GM21528 (cell line): ENCODE measurements around the gene FN3KRP.
A peak's percentile ranks its signal among the peaks of the same experiment; 100 is the strongest.

Experiments used
- ATAC-seq: cut with Tn5 transposase; IDR thresholded peaks from one replicate; pipeline ENCODE4 v1.9.1; 2021; ENCODE audit warnings: mild to moderate bottlenecking, moderate library complexity; ENCODE audit not compliant: unreplicated experiment, low FRiP score

Gene FN3KRP

DNA sequence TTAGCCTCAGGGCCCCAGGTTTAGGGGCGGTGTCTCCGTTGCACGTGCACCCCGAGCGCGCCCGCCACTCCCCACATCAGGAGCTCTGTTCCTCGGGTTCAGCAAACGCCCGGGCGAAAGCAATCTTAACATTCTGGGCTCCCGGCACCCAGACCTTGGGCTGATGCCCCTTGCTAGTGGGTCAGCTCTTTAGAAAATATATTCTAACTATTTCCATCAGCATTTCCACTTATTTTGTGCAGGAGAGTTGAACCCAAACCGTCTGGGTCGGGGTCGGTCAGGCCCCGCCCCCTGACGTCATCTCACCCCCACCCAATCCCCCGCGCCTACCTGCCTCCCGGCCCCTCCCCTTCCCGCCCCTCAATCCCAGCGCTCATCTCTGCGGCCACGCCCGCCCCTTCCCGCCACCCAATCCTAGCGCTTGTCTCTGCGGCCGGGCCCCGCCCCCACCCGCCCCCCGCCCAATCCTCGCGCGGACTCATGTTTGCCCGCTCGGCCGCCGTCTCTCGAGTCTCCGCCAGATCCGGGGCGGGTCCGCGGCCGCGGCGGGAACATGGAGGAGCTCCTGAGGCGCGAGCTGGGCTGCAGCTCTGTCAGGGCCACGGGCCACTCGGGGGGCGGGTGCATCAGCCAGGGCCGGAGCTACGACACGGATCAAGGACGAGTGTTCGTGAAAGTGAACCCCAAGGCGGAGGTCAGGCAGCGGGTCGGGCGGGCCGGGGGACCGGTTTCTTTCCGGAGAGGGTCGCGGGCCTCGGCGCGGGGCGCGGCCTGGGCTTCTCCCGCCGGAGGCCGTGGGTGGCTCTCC lies at the start of gene FN3KRP:
Gene FN3KRP, plus strand, starts transcription at position 504 of the 808 bp plus-strand sequence. Its CDS starts 50 bp downstream, at position 554.
- peak; percentile 51 for ATAC-seq

- ATAC-seq: no peak
Observed at GRCh38 chr17:82666931-82667667, 49.4 kb upstream of the FN3KRP start.

DNA sequence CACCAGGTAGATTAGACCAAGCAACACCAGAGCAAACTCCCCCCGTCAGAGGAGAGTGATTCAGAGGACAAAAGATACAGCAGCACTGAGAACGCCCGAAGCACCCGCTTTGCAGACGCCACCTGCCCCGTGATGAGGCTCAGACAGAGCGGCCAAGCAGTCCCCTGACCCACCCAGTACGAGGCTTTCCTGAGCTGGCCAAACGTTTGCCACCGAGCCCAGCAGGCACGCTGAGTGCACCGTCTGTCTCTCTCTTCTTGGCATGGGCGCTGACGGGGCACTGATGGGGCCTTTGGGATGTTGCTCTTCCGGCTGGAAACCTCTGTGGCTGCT lies 48.9 kb upstream of the FN3KRP start:
- no peak for ATAC-seq

GRCh38 chr17:82668024-82668630 lies 48.4 kb upstream of the FN3KRP start:
- no peak for ATAC-seq

GRCh38 chr17:82668631-82669099 lies 47.8 kb upstream of the FN3KRP start:
- no peak for ATAC-seq

DNA sequence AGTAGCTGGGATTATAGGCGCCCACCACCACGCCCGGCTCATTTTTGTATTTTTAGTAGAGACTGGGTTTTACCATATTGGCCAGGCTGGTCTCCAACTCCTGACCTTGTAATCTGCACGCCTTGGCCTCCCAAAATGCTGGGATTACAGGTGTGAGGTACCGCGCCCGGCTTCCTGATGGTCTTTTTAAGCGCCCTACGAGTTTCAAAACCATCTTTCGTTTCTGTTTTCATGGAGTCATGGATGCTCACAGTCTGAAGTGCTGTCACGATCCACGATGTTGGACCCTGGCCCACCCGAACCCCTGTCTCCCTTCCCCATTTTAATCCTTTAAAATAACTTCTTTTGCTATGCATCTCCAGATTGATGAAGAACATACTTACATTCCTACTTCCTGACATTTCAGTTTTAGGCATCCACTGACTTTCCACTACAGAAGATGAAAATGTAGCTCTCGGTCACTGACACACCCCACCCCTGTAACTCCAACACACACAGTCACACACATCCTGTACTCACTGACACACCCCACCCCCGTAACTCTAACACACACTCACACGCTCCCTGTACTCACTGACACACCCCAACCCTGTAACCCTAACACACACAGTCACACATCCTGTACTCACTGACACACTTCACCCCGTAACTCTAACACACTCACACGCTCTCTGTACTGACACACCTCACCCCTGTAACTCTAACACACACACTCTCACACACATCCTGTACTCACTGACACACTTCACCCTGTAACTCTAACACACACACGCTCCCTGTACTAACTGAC lies 45.6 kb upstream of the FN3KRP start:
- ATAC-seq: no peak

DNA sequence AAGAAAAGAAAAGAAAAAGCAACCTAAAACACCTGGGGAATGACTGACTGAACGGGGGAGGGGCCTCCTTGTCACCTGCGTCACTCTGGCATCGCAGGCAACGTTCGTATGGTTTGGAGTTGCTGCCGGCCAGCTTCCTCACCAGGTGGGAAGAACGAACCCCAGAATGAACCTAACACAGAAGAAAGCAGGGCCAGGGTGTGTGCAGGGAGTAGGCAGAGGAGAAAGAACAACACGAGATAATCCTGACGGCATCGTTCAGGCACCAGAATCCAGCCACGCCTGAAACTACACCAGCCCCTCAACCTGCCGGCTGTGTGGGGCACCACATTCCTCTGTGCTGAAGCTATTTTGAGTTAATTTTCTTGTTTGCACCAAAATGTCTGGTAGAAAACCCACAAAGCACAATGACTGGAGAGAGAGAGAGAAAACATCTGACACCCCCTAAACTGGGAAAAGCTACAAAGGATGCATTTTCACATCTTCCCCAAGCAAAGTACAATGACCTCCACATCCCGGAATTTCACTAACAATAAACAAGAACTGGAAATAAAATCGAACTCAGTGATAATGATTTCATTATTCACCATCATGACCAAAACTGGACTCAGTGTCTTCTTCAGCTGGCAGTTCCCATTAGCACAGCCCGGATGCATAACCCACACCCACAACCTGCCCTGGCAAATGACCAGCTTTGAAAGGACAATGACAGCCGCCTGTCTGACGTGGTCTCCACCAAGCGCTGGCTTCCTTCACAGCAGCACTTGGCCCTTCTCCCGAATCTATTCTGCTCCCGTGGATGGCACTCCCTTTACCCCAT lies 41.6 kb upstream of the FN3KRP start:
- ATAC-seq: no peak

- no peak for ATAC-seq
Observed at GRCh38 chr17:82675476-82676245, 40.8 kb upstream of the FN3KRP start.

DNA sequence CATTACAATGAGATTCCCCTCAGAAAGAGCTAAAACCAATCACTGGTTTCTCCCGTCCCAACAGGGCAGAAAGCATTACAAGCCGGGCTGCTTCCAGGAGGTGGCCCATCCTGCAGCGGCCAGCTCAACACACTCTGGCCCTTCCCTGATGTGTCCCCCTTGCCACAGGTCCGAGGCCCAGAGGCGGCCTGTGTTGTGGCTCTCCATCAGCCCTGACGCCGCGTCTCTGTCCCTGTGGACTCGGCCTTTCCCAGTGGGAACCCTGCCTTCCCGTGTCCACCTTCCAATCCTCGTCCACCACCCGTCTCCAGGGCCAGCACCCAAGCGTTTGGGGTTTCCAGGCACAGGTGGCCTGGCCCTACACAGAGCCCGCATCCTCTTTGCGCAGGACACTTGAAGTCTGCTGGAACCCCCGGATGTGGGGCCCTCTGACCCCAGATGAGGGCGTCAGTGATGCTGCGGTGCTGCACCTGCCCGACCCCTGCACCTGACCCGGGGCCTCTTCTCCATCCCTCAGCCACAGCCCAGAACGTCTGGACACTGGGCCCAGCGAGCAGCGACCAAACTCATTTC lies 39.1 kb upstream of the FN3KRP start:
- ATAC-seq: no peak

- no peak for ATAC-seq
Observed at GRCh38 chr17:82678265-82678891, 38.1 kb upstream of the FN3KRP start.

DNA sequence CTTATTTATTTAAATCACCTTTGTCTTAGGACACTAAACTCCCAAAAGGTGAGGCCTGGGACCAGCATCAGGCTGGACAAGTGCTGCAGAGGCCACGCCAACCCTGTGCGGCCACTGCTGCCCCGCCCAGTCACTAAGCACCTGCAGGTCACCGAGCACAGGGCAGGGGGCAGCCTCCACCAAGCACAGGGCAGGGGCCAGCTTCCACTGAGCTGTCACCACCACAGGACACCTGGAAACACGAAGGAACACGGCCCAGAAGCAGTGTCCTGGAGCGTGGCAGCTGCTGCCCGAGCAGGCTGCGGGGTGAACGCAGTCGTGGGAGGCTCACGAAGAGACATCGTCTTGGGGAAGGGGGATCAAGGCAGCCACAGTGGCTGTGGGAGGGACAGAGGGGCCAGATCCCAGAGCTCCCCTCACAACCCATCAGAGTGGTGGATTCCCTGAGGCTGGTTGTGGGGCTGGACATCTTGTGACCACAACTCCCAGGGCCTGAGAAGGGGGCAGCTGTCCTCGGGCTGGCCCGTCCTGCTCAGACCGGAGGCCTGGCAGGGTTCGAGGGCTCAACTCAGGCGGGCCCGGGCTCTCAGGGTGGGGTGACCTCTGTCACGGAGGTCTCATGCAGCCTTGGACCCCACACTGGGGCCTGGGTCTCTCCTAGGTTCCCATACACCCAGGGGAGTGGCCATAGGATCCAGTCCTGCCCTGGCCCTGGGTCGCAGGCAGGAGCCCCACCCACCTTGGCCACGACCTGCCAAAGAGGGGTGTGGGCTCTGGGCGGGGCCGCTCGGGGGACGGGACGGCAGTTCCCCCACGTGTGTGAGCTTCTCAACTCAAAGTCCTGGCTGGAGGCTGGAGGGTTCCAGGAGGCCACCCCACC lies 36.7 kb upstream of the FN3KRP start:
- ATAC-seq: no peak

- ATAC-seq: no peak
Observed at GRCh38 chr17:82681547-82681946, 35.0 kb upstream of the FN3KRP start.

GRCh38 chr17:82683534-82683933 lies 33.0 kb upstream of the FN3KRP start:
- ATAC-seq: no peak

- no peak for ATAC-seq
Observed at GRCh38 chr17:82684228-82684841, 32.2 kb upstream of the FN3KRP start.

DNA sequence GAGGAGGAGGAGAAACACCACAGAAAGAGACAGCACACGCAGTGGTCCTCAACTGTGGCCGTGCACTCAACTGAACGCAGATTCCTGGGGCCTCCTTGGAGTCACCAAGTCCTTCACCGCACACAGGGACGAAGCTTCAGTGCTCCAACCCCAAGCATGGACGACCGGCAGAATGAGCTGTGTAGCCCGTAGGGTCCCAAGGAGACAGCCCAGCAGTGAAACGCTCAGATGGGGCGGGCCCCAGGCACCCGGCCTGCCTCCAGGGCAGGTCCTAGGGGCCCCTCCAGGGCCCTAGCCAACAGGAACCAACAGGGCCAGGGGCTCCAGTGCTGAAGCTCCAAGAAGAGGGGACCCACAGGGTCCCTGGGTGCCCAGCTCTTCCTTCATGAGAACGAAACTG lies 31.2 kb upstream of the FN3KRP start:
- ATAC-seq: no peak

- no peak for ATAC-seq
Observed at GRCh38 chr17:82686366-82687324, 29.9 kb upstream of the FN3KRP start.
